Left lung (tissue), 10 donors: ENCODE data around the gene TTC9. TPM values are rescaled to one million over a fixed set of nuclear protein-coding genes. Genes with fewer than 3 reads are reported as not detected.

Source experiments
- ATAC-seq: fragments of 200-7000 bp; cut with Tn5 transposase; one replicate; pipeline ENCODE4 v1.9.1; 2020; ENCODE audit warnings: moderate library complexity
- DNase-seq, 4 donors: peaks; one replicate each; pipeline ENCODE4 v3.0.0-alpha.2; 2013 to 2020
- H3K27ac ChIP-seq, 2 donors: fragments of 200-600 bp; sonication (generic) in 1 of 2; one replicate each; pipeline versions ENCODE4 v1.5.0 to v1.8.0; 2020 to 2021
- H3K27me3 ChIP-seq, 2 donors: fragments of 200-600 bp; sonication (generic) in 1 of 2; one replicate each; pipeline versions ENCODE4 v1.5.0 to v1.8.0; 2020 to 2021
- H3K36me3 ChIP-seq, 2 donors: fragments of 200-600 bp; sonication (generic) in 1 of 2; one replicate each; pipeline versions ENCODE4 v1.5.0 to v1.8.0; 2020 to 2021
- H3K4me1 ChIP-seq, 2 donors: fragments of 200-600 bp; one replicate each; pipeline ENCODE4 v1.8.0; 2021
- H3K4me3 ChIP-seq, 2 donors: fragments of 200-600 bp; sonication (generic) in 1 of 2; one replicate each; pipeline versions ENCODE4 v1.5.0 to v1.8.0; 2020 to 2021; ENCODE audit warnings: mild to moderate bottlenecking in 1 of 2
- H3K9me3 ChIP-seq, 2 donors: fragments of 200-600 bp; sonication (generic) in 1 of 2; one replicate each; pipeline versions ENCODE4 v1.5.0 to v1.8.0; 2020 to 2021
- CTCF ChIP-seq, 2 donors: fragments of 200-600 bp; sonication (generic) in 1 of 2; IDR thresholded peaks; one replicate each; pipeline versions ENCODE4 v1.5.0 to v1.8.0; 2021; ENCODE audit warnings: antibody characterized with exemption in 2 of 2
- intact Hi-C, 2 donors: fragments of 100-400 bp; cut with DNase I; formaldehyde crosslinking; loops; one replicate each; pipeline versions ENCODE4 v1.11.2 to v1.14.2; 2022
- polyA plus RNA-seq, 6 donors: library from polyadenylated mRNA; unstranded; fragments of 120-200 nt; gene quantifications; one replicate each; pipeline ENCODE4 v1.2.1, GENCODE V29; 2013; ENCODE audit not compliant: insufficient read length in 6 of 6
- total RNA-seq, 2 donors: library from RNA; stranded (reverse); fragmentation: NEBNext Ultra II Directional; extraction: Animal tissue kit (Norgen Biotek cat#: 25700); gene quantifications; one replicate each; pipeline ENCODE4 v1.2.1, GENCODE V29; 2021
- donor health status: DM: no; HTN: yes; CAD: no.
- donor health status: DM: no; HTN: no; CAD: no.

Gene TTC9
- total and polyA plus RNA-seq, 8 donors, result 4.8 to 10.4 (median 9.4) TPM

GRCh38 chr14:70649803-70650202 is 8.1 kb downstream of the TTC9 start:
- H3K4me1 ChIP-seq, result peaks cover 0 to 3% of the 10 kb centered on the region in 2 donors
- H3K4me3 ChIP-seq, result no peak overlapping the region
- no peaks in the 10 kb centered on the region for H3K36me3 ChIP-seq
- no peaks in the 10 kb centered on the region for H3K27me3 ChIP-seq
- no peak for DNase-seq
- no peak for TF ChIP-seq CTCF (IDR thresholded peaks at IDR 0.05)
- ATAC-seq, result no peak
- H3K9me3 ChIP-seq, result no peaks in the 10 kb centered on the region
- intact Hi-C loops, result no loop called here
- no peak overlapping the region for H3K27ac ChIP-seq

- peaks cover 0 to 15% of the 10 kb centered on the region in 2 donors for H3K4me1 ChIP-seq
- DNase-seq (no peak), ATAC-seq (no peak)
- no peak overlapping the region for H3K27ac ChIP-seq
- H3K9me3 ChIP-seq, result no peaks in the 10 kb centered on the region
- no peaks in the 10 kb centered on the region for H3K27me3 ChIP-seq
- intact Hi-C loops, result no loop called here
- TF ChIP-seq CTCF (IDR thresholded peaks at IDR 0.05), result no peak
- H3K4me3 ChIP-seq, result no peak overlapping the region
- no peaks in the 10 kb centered on the region for H3K36me3 ChIP-seq
These were observed 9.8 kb downstream of the TTC9 start for GRCh38 chr14:70651522-70651921.

GRCh38 chr14:70652871-70653270 is 11.2 kb downstream of the TTC9 start:
- no peak for DNase-seq
- ATAC-seq, result no peak
- Histone ChIP-seq H3K27me3 (no peaks in the 10 kb centered on the region), H3K36me3 (no peaks in the 10 kb centered on the region), H3K9me3 (no peaks in the 10 kb centered on the region), H3K4me3 (no peak overlapping the region), H3K4me1 (peaks cover 0 to 15% of the 10 kb centered on the region in 2 donors), H3K27ac (no peak overlapping the region)
- TF ChIP-seq CTCF (IDR thresholded peaks at IDR 0.05), result no peak
- intact Hi-C loops, result no loop called here

GRCh38 chr14:70653662-70654061 is 11.9 kb downstream of the TTC9 start:
- H3K4me3 ChIP-seq, result no peak overlapping the region
- no peak for ATAC-seq
- DNase-seq, result no peak
- no peaks in the 10 kb centered on the region for H3K36me3 ChIP-seq
- H3K4me1 ChIP-seq, result peaks cover 0 to 19% of the 10 kb centered on the region in 2 donors
- H3K27ac ChIP-seq, result no peak overlapping the region
- intact Hi-C loops, result no loop called here
- TF ChIP-seq CTCF (IDR thresholded peaks at IDR 0.05), result no peak
- H3K27me3 ChIP-seq, result no peaks in the 10 kb centered on the region
- H3K9me3 ChIP-seq, result no peaks in the 10 kb centered on the region

GRCh38 chr14:70654632-70655031 is 12.9 kb downstream of the TTC9 start:
- Histone ChIP-seq H3K36me3 (no peaks in the 10 kb centered on the region), H3K4me3 (no peak overlapping the region), H3K27ac (peak overlapping the region in 1 of 2 donors; percentile 46), H3K27me3 (no peaks in the 10 kb centered on the region), H3K9me3 (no peaks in the 10 kb centered on the region), H3K4me1 (peaks cover 0 to 20% of the 10 kb centered on the region in 2 donors)
- DNase-seq, result no peak
- intact Hi-C loops, result no loop called here
- no peak for TF ChIP-seq CTCF (IDR thresholded peaks at IDR 0.05)
- ATAC-seq, result no peak
